Measurements from ENCODE around the gene RHBG. TPM values are rescaled to one million over a fixed set of nuclear protein-coding genes. Genes with fewer than 3 reads are reported as not detected.

The RHBG gene
- total and polyA plus RNA-seq, 2 donors (not counting 3 experiments of a cell fraction or from before 2014, with no cell fraction given): not detected

DNA sequence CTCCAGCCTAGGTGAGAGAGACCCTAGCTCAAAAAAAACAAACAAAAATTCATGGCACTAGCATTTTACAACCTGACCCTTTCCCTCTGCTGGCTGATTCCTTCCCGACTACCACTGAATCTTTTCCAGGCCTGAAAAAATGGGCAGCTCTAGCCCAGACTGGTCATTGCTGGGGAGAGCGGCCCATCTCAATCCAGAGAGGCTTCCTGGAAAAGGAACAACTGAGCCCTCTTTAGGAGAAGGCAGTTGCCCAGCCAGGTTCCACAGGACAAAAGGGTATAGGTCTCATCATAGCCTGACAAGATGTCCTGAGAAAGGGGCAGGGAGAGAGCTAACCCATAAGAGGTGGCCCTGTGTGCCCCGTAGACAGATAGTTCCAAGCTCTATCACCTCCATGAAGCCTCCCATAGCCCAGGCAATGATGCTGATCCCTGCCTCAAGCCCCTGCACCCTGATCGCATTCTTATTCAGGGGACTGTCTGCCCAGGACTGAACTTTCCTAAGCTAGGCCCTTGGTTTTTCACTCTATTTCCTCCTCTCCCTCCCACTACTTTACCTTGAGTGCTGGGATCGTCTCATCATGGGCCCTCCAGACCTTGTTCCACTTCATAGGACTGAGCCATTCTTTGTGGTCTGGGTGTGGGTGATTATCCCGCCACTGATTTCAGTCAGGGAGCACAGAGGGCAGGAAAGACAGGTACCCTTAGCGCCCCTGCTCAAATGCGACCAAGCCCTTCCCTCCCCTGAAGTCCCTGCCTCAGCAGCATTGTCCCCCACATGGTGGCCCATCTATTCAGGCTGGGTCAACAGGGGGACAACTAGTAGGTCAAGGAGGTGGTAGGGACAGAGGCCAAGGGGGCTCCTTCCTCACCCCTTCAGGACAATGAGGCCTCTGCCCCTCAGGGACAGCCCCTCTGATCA is 18.2 kb downstream of the RHBG start:
- ChIA-PET POLR2A (no interaction called here), CTCF (interaction anchor here (0.6 to 7.4 kb wide), 12 partner anchors 8 to 221 kb away, joined by 3 to 648 read pairs (median 80); partner anchors contain the start of gene MEF2D)
- FAIRE-seq: no peak
- intact Hi-C loops (cut with micrococcal nuclease) (no loop called here), dilution Hi-C loops (cut with MboI; ENCODE audit: extremely low pct_ligation_motif_present, low sequenced_read_pairs) (no loop called here)
- no peaks in the 10 kb centered on the region for H3K36me3 ChIP-seq (ENCODE audit: control insufficient read depth in 2 of 2, extremely low read depth in 1 of 2, insufficient read depth in 2 of 2, low read length in 2 of 2)
- no peak overlapping the region for H3K9ac ChIP-seq (replicated peaks; ENCODE audit: extremely low read depth, insufficient read depth, low read length)
- H3K27ac ChIP-seq (ENCODE audit: insufficient read depth, low read depth, low read length): no peak overlapping the region
- H4K20me1 ChIP-seq (replicated peaks; ENCODE audit: control insufficient read depth, extremely low read depth, insufficient read depth, low read length): no peaks in the 10 kb centered on the region
- TF ChIP-seq POLR2A (IDR thresholded peaks at IDR 0.05; ENCODE audit: low read depth, low read length) (no peak), JUN (IDR thresholded peaks at IDR 0.05; ENCODE audit: borderline replicate concordance, insufficient read depth, insufficient read length, low read depth) (no peak), CTCF (IDR thresholded peaks at IDR 0.05; ENCODE audit: extremely low read depth in 1 of 2, insufficient read depth in 1 of 2, low read depth in 1 of 2, low read length in 2 of 2) (no peak), EZH2 (IDR thresholded peaks at IDR 0.05; ENCODE audit: borderline replicate concordance, low read depth, low read length, severe bottlenecking) (no peak), GATA2 (IDR thresholded peaks at IDR 0.05; ENCODE audit: insufficient read depth, insufficient read length, low read depth, low read length) (no peak)
- peaks cover 3% of the 10 kb centered on the region for H3K4me1 ChIP-seq (ENCODE audit: control insufficient read depth, extremely low read depth, insufficient read depth, low read length)
- no peaks in the 10 kb centered on the region for H3K79me2 ChIP-seq (ENCODE audit: control insufficient read depth, insufficient read depth, low read length)
- H3K9me1 ChIP-seq (replicated peaks; ENCODE audit: control insufficient read depth, extremely low read depth, insufficient read depth, low read length): no peaks in the 10 kb centered on the region
- DNase-seq (ENCODE audit: low read depth, low spot score): no peak
- H2AFZ ChIP-seq (ENCODE audit: low read depth, low read length): no peak overlapping the region
- no peak overlapping the region for H3K4me2 ChIP-seq (ENCODE audit: insufficient read depth, low read length)
- no peak overlapping the region for H3K4me3 ChIP-seq (replicated peaks in 1 of 3; ENCODE audit: insufficient read depth in 1 of 3, low read depth in 1 of 3, low read length in 3 of 3)
- H3K9me3 ChIP-seq (replicated peaks; ENCODE audit: control insufficient read depth, insufficient read depth, low read length): no peaks in the 10 kb centered on the region
- peaks cover 26 to 36% of the 10 kb centered on the region in 2 experiments for H3K27me3 ChIP-seq (ENCODE audit: control insufficient read depth in 2 of 2, insufficient read depth in 2 of 2, low read length in 2 of 2)
- no TSS peak for BruUV-seq (replicated peaks)

All from endothelial cell of umbilical vein (primary cell).